ENCODE measurements around the gene TMEM100.

The TMEM100 gene

DNA sequence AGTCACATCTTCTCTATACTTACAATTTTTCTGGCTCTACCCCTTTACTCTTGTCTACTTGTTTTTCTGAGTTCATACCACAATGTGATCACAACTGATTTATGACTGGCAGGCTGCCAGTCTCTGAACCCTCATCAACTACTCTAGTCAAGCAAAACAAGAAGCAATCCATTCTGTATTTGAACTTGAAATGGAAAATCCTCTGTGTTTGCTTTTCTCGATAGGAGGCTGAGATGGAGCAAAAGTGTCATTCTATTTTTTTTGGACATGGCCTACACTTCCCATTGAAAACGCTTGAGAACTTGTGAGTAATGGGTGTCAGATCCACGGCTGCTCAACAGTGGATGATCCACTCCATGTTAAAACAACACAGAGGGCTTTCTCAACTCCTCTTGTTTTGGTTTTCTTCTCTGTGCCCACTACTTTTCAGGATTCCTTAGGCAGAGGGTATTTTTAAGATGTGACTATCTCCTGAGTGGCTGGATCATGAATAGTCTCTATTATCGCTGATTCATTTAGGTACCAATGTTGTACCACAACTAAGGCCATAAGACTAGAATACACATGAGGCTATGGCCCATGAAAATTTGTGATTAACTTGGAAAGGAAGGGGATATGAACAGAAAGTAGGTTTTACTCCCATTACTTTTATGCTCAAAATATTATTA lies 11.7 kb downstream of the TMEM100 start:
- FAIRE-seq, result no peak

DNA sequence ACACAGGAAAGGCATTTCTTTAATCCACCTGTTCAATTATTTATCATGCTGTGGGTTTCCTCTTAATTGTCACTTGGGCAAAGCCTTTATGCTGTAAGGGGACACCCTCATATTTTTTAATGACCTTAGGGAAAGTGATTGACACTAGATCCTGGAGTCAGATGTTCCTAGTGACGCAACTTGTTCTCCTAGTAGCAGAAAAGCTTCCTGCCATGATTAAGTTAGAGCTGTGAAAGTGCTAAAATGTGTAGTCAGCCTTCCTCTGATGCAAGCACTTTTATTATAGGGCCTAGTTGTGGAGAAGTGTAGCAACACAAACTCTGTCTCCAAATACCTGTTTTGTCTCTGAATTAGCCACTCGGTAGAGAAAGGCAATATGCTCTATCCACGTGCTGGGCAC lies 12.3 kb downstream of the TMEM100 start:
- FAIRE-seq, result no peak

DNA sequence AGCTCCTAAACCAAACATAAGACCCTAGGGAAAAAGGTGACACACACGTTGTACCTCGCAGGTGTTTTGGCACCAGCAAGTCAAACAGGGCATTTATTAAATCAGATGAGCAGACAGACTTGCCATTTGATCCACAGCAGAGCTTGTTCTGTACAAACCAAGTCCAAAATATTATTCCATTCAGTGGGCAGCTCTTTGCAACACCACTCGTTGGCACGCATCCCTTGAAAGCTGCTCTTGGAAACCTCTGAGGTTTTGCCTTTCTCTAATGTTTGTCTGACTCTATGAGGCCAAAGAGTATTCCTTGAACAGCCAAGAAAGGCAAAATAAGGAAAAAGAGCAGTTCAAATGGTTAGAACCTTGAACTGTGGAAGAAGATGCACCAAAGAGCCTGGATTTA lies 12.7 kb downstream of the TMEM100 start:
- no peak for FAIRE-seq

DNA sequence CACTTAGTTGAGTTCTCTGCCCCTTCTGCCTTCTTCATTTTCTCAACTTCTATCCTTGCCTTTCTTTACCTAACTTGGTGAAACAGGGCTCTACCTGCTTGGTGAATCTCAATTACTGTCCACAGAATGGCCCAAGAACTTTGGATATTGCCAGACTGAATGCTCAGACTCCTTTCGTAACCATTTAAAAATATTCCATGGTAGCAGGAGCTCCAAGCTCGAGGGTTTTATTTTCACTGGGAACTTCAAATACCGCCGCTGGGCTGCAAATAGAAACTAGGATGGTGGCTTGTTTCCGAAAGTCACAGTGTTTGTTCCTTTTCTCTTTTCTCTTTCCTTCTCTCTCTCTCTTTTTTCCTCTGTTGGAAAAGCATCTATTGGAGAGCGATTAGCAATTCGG lies 13.2 kb downstream of the TMEM100 start:
- no peak for FAIRE-seq

DNA sequence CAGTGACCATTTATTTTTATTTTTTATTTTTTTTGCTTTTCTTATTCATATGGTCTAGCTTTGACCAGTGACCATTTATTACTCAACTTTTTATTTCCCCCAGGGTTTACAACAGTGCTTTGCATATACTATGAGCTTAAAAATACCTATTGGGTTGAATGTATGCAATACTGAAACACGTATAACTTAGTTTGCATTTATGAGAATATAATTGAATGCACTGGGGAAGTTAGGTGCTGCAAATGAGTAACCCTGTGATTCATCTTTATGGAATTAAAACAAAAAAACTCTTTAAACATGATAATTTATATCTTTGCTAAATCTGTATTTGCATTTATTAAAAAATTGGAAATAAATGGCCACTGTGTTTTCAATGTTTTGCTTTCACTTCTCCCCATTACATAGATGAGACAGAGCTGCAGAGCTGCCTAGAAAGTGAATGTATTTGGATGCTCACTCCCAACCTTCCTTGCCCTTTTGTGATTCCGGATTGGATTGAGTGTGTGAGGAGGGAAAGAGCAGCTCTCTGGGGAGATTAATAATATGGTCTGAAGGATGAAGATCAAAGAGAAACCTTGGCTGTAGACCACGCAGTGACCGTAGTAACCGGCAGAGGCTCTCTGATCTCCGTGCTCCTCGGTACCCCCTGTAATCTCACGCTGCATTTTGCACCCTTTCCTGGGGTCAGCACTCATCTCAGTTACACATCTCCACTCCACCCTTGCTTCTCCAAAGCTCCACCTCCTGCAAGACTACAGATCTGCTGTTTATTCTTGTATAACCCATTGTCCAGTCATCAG lies 14.3 kb downstream of the TMEM100 start:
- no peak for FAIRE-seq

DNA sequence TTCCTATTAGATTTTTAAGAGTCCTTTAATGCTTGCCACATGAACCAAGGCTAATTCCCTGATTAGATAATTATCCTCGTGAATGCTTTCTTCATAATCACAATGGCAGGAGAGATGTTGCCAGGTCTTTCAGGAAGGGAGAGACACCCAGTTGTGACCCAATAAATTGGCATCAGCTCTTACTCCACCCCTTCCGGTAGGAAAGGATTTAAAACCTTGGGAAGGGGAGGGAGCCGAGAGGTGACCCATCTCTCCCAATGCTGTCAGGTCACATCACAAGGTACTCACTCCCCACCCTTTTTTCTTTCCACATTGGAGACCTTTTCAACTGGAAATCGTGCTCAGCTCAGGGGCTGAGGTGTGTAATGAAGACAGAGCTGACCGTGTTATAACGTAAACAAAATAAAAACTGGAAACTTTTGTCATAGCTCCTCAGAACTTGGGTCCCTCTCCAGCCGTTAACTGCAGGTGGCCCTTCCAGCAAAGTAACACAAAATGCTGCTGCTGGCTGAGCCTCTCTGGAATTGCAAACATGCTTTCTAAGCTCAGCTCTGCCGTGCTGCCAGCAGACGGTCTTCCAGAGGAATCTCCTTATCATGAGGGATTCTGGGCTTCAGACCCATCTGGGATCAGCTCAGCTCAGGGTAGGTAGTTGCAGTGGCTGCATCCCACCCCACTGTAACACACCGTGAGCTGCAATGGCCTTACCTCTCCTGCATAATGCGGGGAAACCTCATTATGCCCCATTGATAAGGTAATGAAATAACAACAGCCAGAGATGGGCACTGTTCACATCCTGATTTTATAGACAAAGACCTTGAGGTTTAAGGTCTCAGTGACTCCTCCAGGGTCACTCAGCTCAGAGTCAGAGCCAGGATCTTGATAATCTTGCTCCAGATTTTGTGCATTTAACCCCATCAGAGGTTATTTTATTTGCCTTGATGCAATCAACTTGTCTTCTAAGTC lies 15.6 kb downstream of the TMEM100 start:
- FAIRE-seq, result no peak

DNA sequence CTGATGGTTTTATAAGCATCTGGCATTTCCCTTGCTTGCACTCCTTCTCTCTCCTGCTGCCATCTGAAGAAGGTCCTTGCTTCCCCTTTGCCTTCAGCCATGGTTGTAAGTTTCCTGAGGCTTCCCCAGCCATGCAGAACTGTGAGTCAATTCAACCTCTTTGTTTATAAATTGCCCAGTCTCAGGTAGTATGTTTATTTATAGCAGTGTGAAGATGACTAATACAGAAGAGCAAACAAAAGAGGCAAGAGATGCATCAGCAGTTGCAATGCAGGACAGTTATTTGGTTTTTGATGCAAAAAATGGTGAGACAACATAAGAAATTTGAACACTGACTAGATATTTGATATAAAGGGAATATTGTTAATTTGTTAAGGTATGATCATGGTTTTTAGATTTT lies 16.8 kb downstream of the TMEM100 start:
- no peak for FAIRE-seq

DNA sequence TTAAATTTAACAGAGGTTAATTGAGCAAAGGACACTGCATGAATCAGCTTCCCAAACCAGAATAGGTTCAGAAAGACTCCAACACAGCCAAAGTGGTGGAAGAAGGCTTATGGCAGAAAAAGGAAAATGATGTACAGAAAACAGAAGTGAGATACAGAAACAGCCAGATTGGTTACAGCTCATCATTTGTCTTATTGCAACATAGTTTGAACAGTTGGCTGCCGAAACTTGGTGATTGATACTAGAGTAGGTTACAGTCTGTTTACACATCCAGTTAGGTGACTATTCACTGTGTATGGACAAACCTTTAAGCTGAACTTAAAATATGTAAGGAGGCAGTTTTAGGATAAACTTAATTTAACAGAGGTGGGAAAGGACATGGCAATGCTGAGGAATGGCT lies 18.3 kb downstream of the TMEM100 start:
- FAIRE-seq, result no peak

DNA sequence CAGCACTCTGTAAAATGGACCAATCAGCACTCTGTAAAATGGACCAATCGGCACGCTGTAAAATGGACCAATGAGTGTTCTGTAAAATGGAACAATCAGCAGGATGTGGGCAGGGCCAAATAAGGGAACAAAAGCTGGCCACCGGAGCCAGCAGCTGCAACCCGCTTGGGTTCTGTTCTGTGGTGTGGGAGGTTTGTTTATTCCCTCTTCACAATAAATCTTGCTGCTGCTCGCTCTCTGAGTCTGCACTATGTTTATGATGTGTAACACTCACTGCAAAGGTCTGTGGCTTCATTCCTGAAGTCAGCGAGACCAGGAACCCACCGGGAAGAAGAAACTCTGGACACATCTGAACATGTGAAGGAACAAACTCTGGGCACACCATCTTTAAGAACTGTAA lies 20.5 kb downstream of the TMEM100 start:
- no peak for FAIRE-seq

DNA sequence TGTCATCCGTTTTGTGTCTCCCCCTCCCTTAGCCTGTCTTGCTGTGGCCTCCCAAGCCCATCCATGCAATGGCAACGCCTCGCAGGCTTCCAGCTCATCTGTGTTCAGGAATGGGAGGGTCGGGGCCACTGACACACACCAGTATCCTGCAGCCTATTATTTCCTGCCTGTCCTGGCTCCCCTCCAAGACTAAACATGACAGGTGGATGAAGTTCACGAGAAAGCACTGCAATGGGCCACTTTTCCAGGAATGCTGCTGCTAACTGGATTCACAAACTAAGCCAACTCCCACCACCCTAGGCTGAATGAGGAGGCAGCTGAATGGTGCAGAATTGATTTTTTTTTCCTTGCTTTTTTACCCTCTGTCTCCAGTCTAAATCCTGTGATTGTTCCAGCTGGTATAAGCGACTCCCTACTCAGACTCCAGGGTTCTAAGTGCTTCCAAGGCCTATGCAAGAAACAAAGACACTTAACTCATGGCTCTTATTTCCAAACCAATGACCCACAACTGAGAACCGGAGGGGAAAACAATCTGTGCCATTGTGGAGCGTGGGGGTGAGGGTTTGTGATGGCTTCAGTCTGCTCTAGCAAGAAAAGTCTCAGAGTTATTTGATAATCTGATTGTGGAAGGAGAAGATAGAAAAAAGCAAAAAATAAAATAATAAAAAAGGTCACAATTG lies 23.3 kb downstream of the TMEM100 start:
- no peak for FAIRE-seq

DNA sequence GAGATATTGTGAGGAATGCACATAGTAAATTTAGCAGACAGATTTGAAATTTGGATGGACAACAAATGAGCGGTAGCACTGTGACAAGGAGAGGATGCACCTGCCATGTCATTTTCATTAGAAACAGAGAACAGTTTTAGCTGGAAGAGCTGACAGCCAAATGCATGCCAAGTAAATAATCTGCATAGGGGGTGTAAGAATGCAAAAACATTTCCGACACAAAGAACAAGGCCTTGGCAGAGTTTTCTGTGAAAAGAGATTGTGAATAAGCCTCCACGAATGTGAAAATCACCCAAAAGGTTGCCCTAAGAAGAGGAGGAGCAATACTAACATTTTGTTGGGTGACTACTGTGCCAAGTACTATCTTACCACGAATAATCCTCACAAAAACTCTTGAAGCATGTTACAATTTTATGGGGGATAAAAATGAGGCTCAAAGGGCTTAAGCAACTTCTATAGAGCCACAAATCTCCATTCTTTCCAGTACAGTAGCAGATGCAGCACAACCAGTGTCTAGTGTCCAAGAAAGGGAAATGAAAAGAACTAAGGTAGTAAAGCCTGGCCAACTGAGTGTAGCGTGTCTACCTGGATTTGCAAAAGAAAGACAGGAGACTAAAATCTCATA lies 28.3 kb downstream of the TMEM100 start:
- no peak for FAIRE-seq

DNA sequence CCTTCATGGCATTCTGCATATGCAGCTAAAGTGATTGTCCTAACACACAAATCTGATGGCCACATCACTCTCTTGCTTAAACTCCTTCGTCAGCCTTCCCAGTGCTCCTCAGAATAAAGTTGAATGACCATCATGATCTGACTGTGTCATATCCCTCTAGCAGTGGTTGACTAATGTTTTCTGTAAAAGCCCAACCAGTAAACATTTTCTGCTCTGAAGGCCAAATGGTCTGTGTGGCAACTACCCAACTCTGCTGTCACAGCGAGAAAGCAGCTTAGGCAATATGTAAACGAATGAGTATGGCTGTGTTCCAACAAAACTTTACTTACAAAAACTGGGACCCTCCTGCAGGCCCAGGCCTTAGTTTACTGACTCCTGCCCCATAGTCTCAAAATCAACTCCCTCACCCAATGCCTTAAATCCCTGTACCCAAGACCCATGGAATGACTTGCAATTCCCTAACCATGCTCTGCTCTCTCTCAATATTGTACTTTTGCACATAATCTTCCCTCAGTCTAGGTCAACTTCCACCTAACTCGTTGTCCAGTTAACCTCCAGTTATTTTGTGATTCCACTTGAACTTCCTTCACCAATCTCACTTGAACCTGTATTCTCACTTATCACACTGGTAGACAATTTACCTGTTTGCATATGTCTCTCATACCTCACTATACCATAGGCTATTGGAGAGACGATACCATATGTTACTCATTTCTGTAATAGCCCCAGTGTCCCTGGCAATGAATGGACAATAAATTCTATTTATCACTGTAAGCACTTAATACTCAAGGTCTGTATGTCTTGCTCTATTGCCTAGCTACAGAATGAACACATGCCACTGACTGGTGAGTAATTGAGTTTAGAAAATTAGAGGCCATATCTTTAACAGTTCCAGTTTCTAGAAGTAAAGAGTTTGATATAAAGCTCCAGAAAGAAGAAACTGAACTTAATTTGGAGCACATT lies 29.1 kb downstream of the TMEM100 start:
- FAIRE-seq, result no peak

DNA sequence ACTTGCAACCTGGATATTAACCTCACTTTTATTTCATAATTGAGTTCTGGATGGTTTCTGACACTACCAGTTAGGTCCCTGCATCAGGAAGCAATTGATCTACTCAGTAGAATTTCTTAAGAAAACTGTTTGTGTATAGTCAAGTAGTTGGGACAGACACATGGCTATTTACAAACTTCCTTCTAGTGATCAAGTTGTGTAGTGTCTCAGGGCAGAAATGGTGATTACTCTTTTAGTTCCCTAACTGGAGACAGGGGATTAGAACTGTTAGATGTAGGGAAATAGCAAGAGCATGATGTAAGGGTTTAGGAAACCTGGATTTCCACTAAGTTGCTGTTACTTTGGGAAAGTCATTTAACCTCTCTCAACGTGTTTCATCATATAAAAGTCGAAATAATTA lies 30.4 kb downstream of the TMEM100 start:
- FAIRE-seq, result no peak

DNA sequence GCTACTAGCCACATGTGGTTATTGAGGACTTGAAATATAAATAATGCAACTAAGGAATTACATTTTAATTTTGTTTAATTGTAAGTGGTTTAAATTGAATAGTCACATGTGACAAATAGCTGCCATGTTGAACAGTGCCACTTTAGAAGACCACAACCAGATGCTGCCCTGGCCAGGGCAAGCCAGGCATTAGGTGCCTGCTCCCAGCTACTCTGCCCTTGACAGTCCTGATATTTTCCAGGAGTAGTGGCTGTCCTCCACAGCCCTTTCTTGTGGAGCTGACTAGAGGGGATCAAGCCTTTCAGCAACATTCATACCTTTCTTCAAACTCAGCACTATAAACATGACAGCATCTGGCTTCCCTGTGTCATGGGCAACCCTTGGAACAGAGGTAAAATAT lies 31.0 kb downstream of the TMEM100 start:
- FAIRE-seq, result no peak

DNA sequence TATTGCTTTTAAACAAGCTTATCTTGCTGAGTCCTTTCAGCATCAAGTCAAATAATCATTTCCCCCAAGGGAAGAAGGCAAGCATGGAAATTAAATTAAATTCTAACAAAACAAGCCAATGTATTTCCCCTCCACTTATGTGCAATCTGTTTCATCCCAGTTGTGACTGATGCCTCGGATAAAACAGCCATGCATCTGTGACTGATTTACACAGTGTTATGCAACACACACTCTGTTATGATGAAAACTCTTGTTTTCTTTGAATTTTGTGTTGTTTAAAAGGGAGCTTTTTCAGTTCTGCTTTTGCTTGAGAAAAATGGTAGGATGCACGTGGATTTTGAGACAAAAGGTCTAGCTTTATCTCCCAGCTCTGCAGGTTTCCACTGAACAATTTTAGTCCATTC lies 32.6 kb downstream of the TMEM100 start:
- FAIRE-seq, result no peak

DNA sequence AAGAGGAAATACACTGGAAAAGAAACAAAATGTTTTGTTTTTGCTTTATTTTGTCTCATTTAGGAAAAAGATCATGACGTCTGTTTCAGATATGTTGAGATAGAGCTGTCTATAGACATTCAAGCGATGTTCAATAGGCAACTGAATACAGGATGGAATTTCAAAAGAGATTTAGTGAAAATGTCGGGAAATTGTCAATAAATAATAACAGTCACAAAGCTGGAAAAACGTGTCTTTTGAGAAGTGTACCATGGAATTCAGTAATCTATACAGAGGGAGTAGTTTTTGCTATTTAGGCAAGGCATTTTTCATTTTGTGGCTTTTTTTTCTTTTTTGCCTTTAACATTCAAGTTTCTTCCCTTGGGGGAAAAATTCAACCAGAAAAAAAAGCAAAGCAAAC lies 33.0 kb downstream of the TMEM100 start:
- FAIRE-seq, result no peak

DNA sequence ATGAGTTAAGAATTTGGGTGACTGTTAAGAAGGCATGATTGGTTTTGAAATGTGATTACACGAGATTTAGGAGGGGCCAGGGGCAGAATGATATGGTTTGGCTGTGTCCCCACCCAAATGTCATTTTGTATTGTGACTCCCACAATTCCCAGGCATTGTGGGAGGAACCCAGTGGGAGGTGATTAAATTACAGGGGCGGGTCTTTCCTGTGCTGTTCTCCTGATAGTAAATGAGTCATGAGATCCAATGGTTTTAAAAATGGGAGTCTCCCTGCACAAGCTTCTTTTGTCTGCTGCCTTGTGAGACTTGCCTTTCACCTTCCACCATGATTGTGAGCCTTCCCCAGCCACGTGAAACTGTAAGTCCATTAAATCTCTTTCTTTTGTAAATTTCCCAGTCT lies 34.6 kb downstream of the TMEM100 start:
- no peak for FAIRE-seq

DNA sequence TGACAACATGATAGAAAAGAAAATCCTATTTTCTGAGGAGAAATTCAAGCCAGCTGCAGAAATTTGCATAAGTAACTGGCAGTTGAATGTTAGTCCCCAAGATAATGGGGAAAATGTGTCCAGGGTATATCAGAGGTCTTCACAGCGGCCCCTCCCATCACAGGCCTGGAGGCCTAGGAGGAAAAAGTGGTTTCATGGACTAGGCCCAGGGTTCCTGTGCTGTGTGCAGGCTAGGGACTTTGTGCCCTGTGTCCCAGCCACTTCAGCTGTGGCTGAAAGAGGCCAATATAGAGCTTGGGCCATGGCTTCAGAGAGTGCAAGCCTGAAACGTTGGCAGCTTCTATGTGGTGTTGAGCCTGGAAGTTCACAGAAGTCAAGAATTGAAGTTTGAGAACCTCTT lies 35.6 kb downstream of the TMEM100 start:
- no peak for FAIRE-seq

DNA sequence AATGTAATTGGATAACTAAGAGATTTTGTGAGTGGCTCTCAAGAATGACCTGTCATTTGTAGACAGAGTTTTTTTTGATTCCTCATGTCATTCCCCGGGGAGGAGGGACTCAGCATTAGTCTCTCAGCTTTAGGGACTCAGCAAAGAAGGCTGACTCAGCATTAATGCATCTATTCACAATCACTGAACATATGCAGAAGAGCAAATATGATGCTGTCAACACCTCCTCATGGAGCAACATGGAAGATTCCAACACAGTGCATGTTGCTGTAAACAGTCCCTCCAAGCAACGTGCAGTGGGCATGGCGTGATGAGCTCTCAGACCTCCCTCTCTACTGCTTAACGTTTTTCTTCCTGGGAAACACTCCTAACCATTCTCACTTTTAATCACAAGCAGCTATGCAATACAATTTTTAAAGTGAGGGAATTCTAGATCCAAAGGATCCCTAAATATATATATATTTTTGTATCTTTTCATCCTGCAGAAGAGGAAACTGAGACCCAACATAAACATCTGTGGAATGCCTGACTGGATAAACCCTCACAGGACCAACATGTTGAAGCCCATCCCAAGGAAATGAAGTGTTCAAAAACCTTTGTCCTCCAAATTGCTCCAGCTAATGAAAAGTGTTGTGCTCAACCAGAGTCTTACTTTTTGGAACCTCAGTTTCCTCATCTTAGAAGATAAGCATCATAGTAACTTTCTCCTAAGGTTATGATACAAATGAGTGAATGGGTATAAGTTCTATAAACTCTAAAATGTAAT lies 38.9 kb downstream of the TMEM100 start:
- no peak for FAIRE-seq

DNA sequence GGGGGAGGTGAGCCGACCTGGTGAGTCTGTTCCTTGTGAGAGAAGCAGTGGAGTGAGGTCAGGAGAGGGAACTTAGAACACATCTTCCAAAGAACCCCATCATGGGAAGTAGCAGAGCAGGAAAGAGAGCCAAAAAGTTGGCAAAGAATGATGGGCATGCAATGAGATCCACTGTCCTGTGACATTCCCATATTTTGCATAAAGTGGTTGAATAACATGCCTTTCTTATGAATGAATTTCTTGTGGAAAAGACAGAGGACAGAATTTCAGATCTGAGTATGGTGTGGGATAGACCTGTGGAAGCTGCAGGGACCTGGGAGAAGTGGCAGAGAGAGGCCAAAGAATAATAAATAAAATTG lies 41.3 kb downstream of the TMEM100 start:
- FAIRE-seq, result no peak
